K562 (cell line): ENCODE data around the gene TAF10. TPM values are rescaled to one million over a fixed set of nuclear protein-coding genes. Genes with fewer than 3 reads are reported as not detected.

Experiments used
- ATAC-seq: fragments of 200-7000 bp; cut with Tn5 transposase; 3 replicates; pipeline ENCODE4 v1.9.1; 2020; ENCODE audit warnings: moderate library complexity
- BruUV-seq: library from RNA; stranded (reverse); fragments of 400-500 nt; replicated peaks from 2 replicates; lab custom pipeline; 2021; lab: Mats Ljungman, UMichigan
- CTCF ChIA-PET: fragments of 300-600 bp; formaldehyde crosslinking; extraction: SDS; loops from one replicate; lab custom pipeline; 2021; ENCODE audit warnings: low intra/inter-chr PET ratio; lab: Yijun Ruan, JAX
- POLR2A ChIA-PET: fragments of 300-600, 350-650 bp; sonication (Branson Sonifier 250); formaldehyde crosslinking; extraction: SDS; loops from one replicate; lab custom pipeline; 2021; ENCODE audit warnings: antibody characterized with exemption, inconsistent platforms; lab: Yijun Ruan, JAX
- DNase-seq, 4 experiments: peaks; one replicate each; pipeline versions ENCODE4 v3.0.0 to v3.0.0-alpha.2; 2011 to 2018; ENCODE audit warnings: low spot score in 3 of 4, mixed read lengths in 3 of 4; ENCODE audit errors: extremely low read depth in 1 of 4
- FAIRE-seq: peaks from 2 replicates; lab custom pipeline; 2011; peaks lifted over from hg19 to GRCh38; lab: Jason Lieb, UNC
- H2AFZ ChIP-seq: 2 replicates; pipeline ENCODE4 v1.6.0; 2011; ENCODE audit warnings: low read depth, low read length, control low read depth, inconsistent platforms
- H3K27ac ChIP-seq: fragments of 200-600 bp; 3 replicates; pipeline ENCODE4 v1.8.0; 2011; ENCODE audit warnings: low read depth, mild to moderate bottlenecking, control low read depth, inconsistent platforms, low read length, moderate library complexity, mixed read lengths; ENCODE audit errors: extremely low read depth
- H3K27me3 ChIP-seq, 2 experiments: fragments of 300-600 bp in 1 of 2; 2 replicates in 1 of 2; 3 replicates in 1 of 2; pipeline versions ENCODE4 v1.6.0 to v1.8.0; 2011; ENCODE audit warnings: inconsistent platforms in 2 of 2, low read length in 2 of 2, mild to moderate bottlenecking in 1 of 2, mixed read lengths in 1 of 2, moderate library complexity in 1 of 2; ENCODE audit not compliant: control insufficient read depth in 2 of 2, insufficient read depth in 2 of 2
- H3K36me3 ChIP-seq: fragments of 300-600 bp; 3 replicates; pipeline ENCODE4 v1.8.0; 2011; ENCODE audit warnings: mild to moderate bottlenecking, low read length, inconsistent platforms; ENCODE audit not compliant: control insufficient read depth, insufficient read depth
- H3K4me1 ChIP-seq, 2 experiments: fragments of 200-600 bp in 1 of 2; replicated peaks in 1 of 2; 2 replicates in 1 of 2; 3 replicates in 1 of 2; pipeline versions ENCODE4 v1.5.1 to v1.8.0; 2011; ENCODE audit warnings: inconsistent platforms in 2 of 2, low read length in 2 of 2, mild to moderate bottlenecking in 1 of 2, mixed read lengths in 1 of 2, moderate library complexity in 1 of 2; ENCODE audit not compliant: control insufficient read depth in 2 of 2, insufficient read depth in 2 of 2
- H3K4me2 ChIP-seq: 2 replicates; pipeline ENCODE4 v1.6.1; 2011; ENCODE audit warnings: low read length, control low read depth, inconsistent platforms, mixed read lengths; ENCODE audit not compliant: insufficient read depth
- H3K4me3 ChIP-seq: fragments of 200-600 bp; sonication (generic), shearing (Covaris generic); 2 replicates; pipeline ENCODE4 v1.5.1; 2016; ENCODE audit warnings: control low read depth, inconsistent platforms
- H3K79me2 ChIP-seq: fragments of 200-600 bp; 3 replicates; pipeline ENCODE4 v1.8.0; 2011; ENCODE audit warnings: low read length, inconsistent platforms; ENCODE audit not compliant: control insufficient read depth, insufficient read depth
- H3K9ac ChIP-seq, 2 experiments: 2 replicates each; pipeline versions ENCODE4 v1.6.0 to v1.6.1; 2011; ENCODE audit warnings: low read depth in 2 of 2, low read length in 2 of 2, control low read depth in 1 of 2, inconsistent platforms in 1 of 2, mild to moderate bottlenecking in 1 of 2, mixed read lengths in 1 of 2; ENCODE audit not compliant: insufficient read depth in 1 of 2
- H3K9me1 ChIP-seq: one replicate; pipeline ENCODE4 v1.6.0; 2011; ENCODE audit warnings: inconsistent platforms, mild to moderate bottlenecking, low read length, moderate library complexity; ENCODE audit not compliant: control insufficient read depth, insufficient read depth
- H3K9me3 ChIP-seq: replicated peaks from 2 replicates; pipeline ENCODE4 v1.5.1; 2011; ENCODE audit warnings: low read depth, low read length, inconsistent platforms; ENCODE audit not compliant: control insufficient read depth, insufficient read depth
- H4K20me1 ChIP-seq: replicated peaks from 2 replicates; pipeline ENCODE4 v1.6.1; 2011; ENCODE audit warnings: low read length, inconsistent platforms, mixed read lengths; ENCODE audit not compliant: control insufficient read depth, insufficient read depth
- FOXA3 ChIP-seq, 2 experiments: fragments of 450-650 bp in 1 of 2; sonication (generic) in 1 of 2; formaldehyde crosslinking; IDR thresholded peaks in 1 of 2; conservative IDR thresholded peaks in 1 of 2; 2 replicates each; pipeline versions ENCODE4 v1.4.0 to v1.8.0; 2020 to 2022; ENCODE audit warnings: mild to moderate bottlenecking in 2 of 2, missing genetic modification reagents in 1 of 2
- FOXK1 ChIP-seq: sonication (generic); formaldehyde crosslinking; IDR thresholded peaks from 2 replicates; pipeline ENCODE4 v1.8.0; 2022; ENCODE audit warnings: missing genetic modification reagents, mild to moderate bottlenecking, borderline replicate concordance
- NONO ChIP-seq, 2 experiments: fragments of 200-400 bp in 1 of 2; fragments of 450-650 bp in 1 of 2; formaldehyde crosslinking in 1 of 2; IDR thresholded peaks; 2 replicates each; pipeline ENCODE4 v1.6.1; 2017; ENCODE audit warnings: low read depth in 2 of 2, mild to moderate bottlenecking in 2 of 2, moderate library complexity in 2 of 2, low read length in 1 of 2
- RBFOX2 ChIP-seq: fragments of 200-400 bp; formaldehyde crosslinking; IDR thresholded peaks from 2 replicates; pipeline ENCODE4 v1.6.1; 2017; ENCODE audit warnings: low read depth, mild to moderate bottlenecking, low read length, moderate library complexity
- RBM22 ChIP-seq: fragments of 200-400 bp; formaldehyde crosslinking; IDR thresholded peaks from 2 replicates; pipeline ENCODE4 v1.6.1; 2018; ENCODE audit warnings: low read length, low read depth; ENCODE audit not compliant: poor library complexity, severe bottlenecking
- ZNF232 ChIP-seq: sonication (generic); formaldehyde crosslinking; IDR thresholded peaks from 2 replicates; pipeline ENCODE4 v1.8.0; 2022; ENCODE audit warnings: mild to moderate bottlenecking, missing genetic modification reagents
- ZNF384 ChIP-seq: IDR thresholded peaks from 2 replicates; pipeline ENCODE4 v1.6.1; 2012; ENCODE audit warnings: low read depth, low read length, improper control_type of control experiment
- ZNF445 ChIP-seq: fragments of 250-450 bp; sonication (Bioruptor Pico); IDR thresholded peaks from 2 replicates; pipeline ENCODE4 v1.4.0; 2020; ENCODE audit warnings: low read depth, mild to moderate bottlenecking, moderate library complexity
- ZNF696 ChIP-seq: fragments of 250-450 bp; sonication (Bioruptor Pico); conservative IDR thresholded peaks from 2 replicates; pipeline ENCODE4 v1.4.0; 2020; ENCODE audit warnings: mild to moderate bottlenecking, moderate library complexity
- WGBS: fragments of 100-300 bp; shearing (Covaris generic); methylation state at CpG from one replicate; pipeline ENCODE4 v1.1.6; 2016; ENCODE audit warnings: low coverage, mixed read lengths; ENCODE audit not compliant: insufficient coverage; ENCODE audit errors: missing lambda C conversion rate; 5-methylcytosine and 5-hydroxymethylcytosine counted together
- in situ Hi-C: fragments of 300-500 bp; cut with MboI; formaldehyde crosslinking; loops from 4 replicates; pipeline ENCODE4 v1.15.0; 2018; ENCODE audit warnings: inconsistent platforms, mixed read lengths
- intact Hi-C: fragments of 100-400 bp; cut with micrococcal nuclease; formaldehyde crosslinking; loops from 2 replicates; pipeline ENCODE4 v1.14.2; 2022
- polyA plus RNA-seq, 8 experiments: library from polyadenylated mRNA; depleted of rRNA in 4 of 8; stranded (reverse) in 5 of 8; unstranded in 3 of 8; fragments of >200 nt; fragmentation: Nextera tagmentation in 2 of 8; fragmentation: Illumina TruSeq in 1 of 8; extraction: Ambion mirVana in 2 of 8; extraction: Trizol in 1 of 8; gene quantifications; 2 replicates each; pipeline versions ENCODE4 v1.2.1 to v1.2.3, GENCODE V29; 2011 to 2014; ENCODE audit warnings: inconsistent platforms in 1 of 8, missing spikeins in 1 of 8
- total RNA-seq, 7 experiments: library from RNA; depleted of rRNA in 6 of 7; stranded (reverse); fragments of >200 nt in 6 of 7; fragmentation: Illumina TruSeq in 2 of 7; extraction: Trizol in 2 of 7; gene quantifications; 2 replicates each; pipeline versions ENCODE4 v1.2.1 to v1.2.3, GENCODE V29; 2011 to 2021; ENCODE audit warnings: low replicate concordance in 1 of 7
- TF ChIP-seq, protein P1 (sequence below): fragments of 250-450 bp; sonication (Bioruptor Pico); IDR thresholded peaks from 2 replicates; pipeline ENCODE4 v1.5.1; 2021; ENCODE audit warnings: mild to moderate bottlenecking
- TF ChIP-seq, protein P2 (sequence below): fragments of 450-650 bp; IDR thresholded peaks from 2 replicates; pipeline ENCODE4 v1.6.1; 2016; ENCODE audit warnings: mild to moderate bottlenecking

The TAF10 gene
- total and polyA plus RNA-seq, 9 of the 15 experiments (the other 6 are each of a cell fraction or from before 2014, with no cell fraction given) = 19.5 to 197 (median 121) TPM

DNA sequence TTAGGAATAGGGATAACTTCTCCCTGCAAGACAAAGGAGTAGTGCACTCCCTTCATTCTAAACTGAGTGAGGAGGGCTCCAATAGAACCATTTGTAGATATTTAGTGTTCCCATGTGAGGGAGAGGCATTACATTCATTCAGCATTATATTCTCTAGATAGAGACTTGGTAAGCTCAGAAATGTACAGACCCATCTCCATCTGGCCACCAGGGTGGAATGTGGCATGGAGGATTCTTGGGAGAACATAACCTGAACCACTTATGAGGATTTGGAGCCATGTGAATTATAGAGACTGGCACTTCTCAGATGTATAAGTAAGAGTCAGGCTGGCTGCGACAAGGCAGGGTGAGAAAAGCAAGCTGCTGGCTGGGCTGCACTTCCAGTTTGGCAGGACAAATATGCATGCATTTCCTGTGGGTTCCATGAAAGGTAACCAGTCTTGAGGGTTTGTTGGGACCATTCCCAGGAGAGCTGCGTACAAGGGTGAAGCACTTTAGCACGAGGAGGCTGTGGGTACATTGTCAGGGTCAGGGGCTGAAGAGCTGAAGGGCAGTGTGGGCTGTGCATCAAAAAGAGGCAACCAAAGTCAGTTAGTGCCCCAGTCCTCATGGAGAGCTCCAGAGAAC is 17.8 kb downstream of the TAF10 start:
- FAIRE-seq (no peak), DNase-seq (no peak), ATAC-seq (no peak; the same call in 2 of the 3 replicates)
- ChIA-PET POLR2A (interaction anchor here (0.8 to 3.5 kb wide), 6 partner anchors 10 to 63 kb away, joined by 3 to 17 read pairs (median 5); no protein-coding TSS in a partner anchor), CTCF (no interaction called here)
- TF ChIP-seq ZNF232 (CRISPR knock-in tag) (no peak), ZNF384 (no peak), FOXK1 (CRISPR knock-in tag) (no peak)
- Histone ChIP-seq H3K27me3 (no peaks in the 10 kb centered on the region), H3K9me1 (no peaks in the 10 kb centered on the region), H3K9ac (no peak overlapping the region), H3K9me3 (no peaks in the 10 kb centered on the region), H2AFZ (no peak overlapping the region), H3K36me3 (peaks cover 56% of the 10 kb centered on the region), H3K4me1 (peaks cover 0 to 2% of the 10 kb centered on the region in 2 experiments; a peak in 1 of 5 replicates), H3K4me3 (no peak overlapping the region), H4K20me1 (no peaks in the 10 kb centered on the region), H3K79me2 (peaks cover 10% of the 10 kb centered on the region; the same call in 2 of the 3 replicates), H3K27ac (no peak overlapping the region), H3K4me2 (no peak overlapping the region)
- whole genome bisulfite sequencing = 93% methylated on average over 3 of the region's 3 CpGs
- in situ Hi-C loops (no loop called here), intact Hi-C loops (no loop called here)
- BruUV-seq = no TSS peak

DNA sequence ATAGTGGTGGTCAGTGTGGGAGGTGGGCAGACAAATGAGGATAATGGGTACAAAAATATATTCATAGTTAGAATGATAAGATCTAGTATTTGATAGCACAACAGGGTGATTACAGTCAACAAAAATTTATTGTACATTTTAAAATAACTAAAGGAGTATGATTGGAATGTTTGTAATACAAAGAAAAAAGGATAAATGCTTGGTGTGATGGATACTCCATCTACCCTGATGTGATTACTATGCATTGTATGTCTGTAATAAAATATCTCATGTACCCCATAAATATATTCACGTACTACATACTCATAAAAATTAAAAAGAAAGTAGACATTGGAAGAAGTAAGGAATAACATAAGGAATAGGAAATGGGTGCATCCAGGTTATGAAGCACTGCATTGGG is 24.0 kb downstream of the TAF10 start:
- H3K4me3 ChIP-seq = no peak overlapping the region
- in situ Hi-C loops = no loop called here
- H3K36me3 ChIP-seq = peaks cover 8% of the 10 kb centered on the region; the same call in 2 of the 3 replicates
- no peak for ATAC-seq
- no peak for FAIRE-seq
- no peak for DNase-seq
- ChIA-PET CTCF (no interaction called here), POLR2A (interaction anchor here (0.6 to 1.8 kb wide), 3 partner anchors 13 to 164 kb away, joined by 3 to 8 read pairs (median 3); partner anchors contain the start of gene TAF10)
- H3K27ac ChIP-seq = no peak overlapping the region
- H3K9me1 ChIP-seq = no peaks in the 10 kb centered on the region
- BruUV-seq = no TSS peak
- H3K79me2 ChIP-seq = no peaks in the 10 kb centered on the region
- WGBS = 83% methylated on average over 1 of the region's 1 CpG
- no peaks in the 10 kb centered on the region for H3K27me3 ChIP-seq
- no peak overlapping the region for H3K9ac ChIP-seq
- H3K4me1 ChIP-seq = peaks cover 0 to 5% of the 10 kb centered on the region in 2 experiments; a peak in 2 of 5 replicates
- H4K20me1 ChIP-seq = no peaks in the 10 kb centered on the region
- no peak overlapping the region for H3K4me2 ChIP-seq
- intact Hi-C loops = no loop called here
- H2AFZ ChIP-seq = no peak overlapping the region
- H3K9me3 ChIP-seq = peaks cover 10% of the 10 kb centered on the region
- TF ChIP-seq NONO (IDR thresholded peaks at IDR 0.05; ENCODE audit: low read depth in 2 of 2, low read length in 1 of 2) (no peak), FOXA3 (CRISPR knock-in tag; conservative IDR thresholded peaks at IDR 0.05 in 1 of 2, IDR thresholded peaks at IDR 0.05 in 1 of 2) (no peak), ZNF696 (CRISPR knock-in tag) (no peak), RBFOX2 (no peak), ZNF445 (CRISPR knock-in tag) (no peak), RBM22 (no peak)
- TF ChIP-seq, protein P1, sequence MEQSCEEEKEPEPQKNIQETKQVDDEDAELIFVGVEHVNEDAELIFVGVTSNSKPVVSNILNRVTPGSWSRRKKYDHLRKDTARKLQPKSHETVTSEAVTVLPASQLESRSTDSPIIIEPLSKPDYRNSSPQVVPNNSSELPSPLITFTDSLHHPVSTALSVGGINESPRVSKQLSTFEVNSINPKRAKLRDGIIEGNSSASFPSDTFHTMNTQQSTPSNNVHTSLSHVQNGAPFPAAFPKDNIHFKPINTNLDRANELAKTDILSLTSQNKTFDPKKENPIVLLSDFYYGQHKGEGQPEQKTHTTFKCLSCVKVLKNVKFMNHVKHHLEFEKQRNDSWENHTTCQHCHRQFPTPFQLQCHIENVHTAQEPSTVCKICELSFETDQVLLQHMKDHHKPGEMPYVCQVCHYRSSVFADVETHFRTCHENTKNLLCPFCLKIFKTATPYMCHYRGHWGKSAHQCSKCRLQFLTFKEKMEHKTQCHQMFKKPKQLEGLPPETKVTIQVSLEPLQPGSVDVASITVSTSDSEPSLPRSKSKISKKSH (CRISPR knock-in tag) = no peak
- TF ChIP-seq, protein P2, sequence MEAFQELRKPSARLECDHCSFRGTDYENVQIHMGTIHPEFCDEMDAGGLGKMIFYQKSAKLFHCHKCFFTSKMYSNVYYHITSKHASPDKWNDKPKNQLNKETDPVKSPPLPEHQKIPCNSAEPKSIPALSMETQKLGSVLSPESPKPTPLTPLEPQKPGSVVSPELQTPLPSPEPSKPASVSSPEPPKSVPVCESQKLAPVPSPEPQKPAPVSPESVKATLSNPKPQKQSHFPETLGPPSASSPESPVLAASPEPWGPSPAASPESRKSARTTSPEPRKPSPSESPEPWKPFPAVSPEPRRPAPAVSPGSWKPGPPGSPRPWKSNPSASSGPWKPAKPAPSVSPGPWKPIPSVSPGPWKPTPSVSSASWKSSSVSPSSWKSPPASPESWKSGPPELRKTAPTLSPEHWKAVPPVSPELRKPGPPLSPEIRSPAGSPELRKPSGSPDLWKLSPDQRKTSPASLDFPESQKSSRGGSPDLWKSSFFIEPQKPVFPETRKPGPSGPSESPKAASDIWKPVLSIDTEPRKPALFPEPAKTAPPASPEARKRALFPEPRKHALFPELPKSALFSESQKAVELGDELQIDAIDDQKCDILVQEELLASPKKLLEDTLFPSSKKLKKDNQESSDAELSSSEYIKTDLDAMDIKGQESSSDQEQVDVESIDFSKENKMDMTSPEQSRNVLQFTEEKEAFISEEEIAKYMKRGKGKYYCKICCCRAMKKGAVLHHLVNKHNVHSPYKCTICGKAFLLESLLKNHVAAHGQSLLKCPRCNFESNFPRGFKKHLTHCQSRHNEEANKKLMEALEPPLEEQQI = no peak
